ENCODE data around the gene SPEG.

SPEG gene

GRCh38 chr2:219446101-219446504 lies 11.5 kb downstream of the SPEG start:
- no peak for DNase-seq

- no peak for DNase-seq
Observed at GRCh38 chr2:219446689-219447088, 12.0 kb downstream of the SPEG start.

GRCh38 chr2:219447242-219448098 lies 12.8 kb downstream of the SPEG start:
- DNase-seq = no peak

- no peak for DNase-seq
Observed at GRCh38 chr2:219448099-219448775, 13.6 kb downstream of the SPEG start.

GRCh38 chr2:219448776-219449341 lies 14.2 kb downstream of the SPEG start:
- no peak for DNase-seq

GRCh38 chr2:219449609-219450008 lies 15.0 kb downstream of the SPEG start:
- no peak for DNase-seq

GRCh38 chr2:219451661-219452360 lies 17.2 kb downstream of the SPEG start:
- no peak for DNase-seq

GRCh38 chr2:219452361-219453317 lies 18.0 kb downstream of the SPEG start:
- no peak for DNase-seq

- DNase-seq = no peak
Observed at GRCh38 chr2:219453671-219454590, 19.3 kb downstream of the SPEG start.

- DNase-seq = no peak
Observed at GRCh38 chr2:219455581-219455980, 20.9 kb downstream of the SPEG start.

GRCh38 chr2:219457784-219458369 lies 23.2 kb downstream of the SPEG start:
- DNase-seq = no peak

- DNase-seq = no peak
Observed at GRCh38 chr2:219458996-219459395, 24.4 kb downstream of the SPEG start.

GRCh38 chr2:219459460-219460311 lies 25.0 kb downstream of the SPEG start:
- peak; percentile 24 for DNase-seq

- no peak for DNase-seq
Observed at GRCh38 chr2:219460424-219460926, 25.8 kb downstream of the SPEG start.

GRCh38 chr2:219461047-219461514 lies 26.4 kb downstream of the SPEG start:
- DNase-seq = no peak

GRCh38 chr2:219461669-219462068 lies 27.0 kb downstream of the SPEG start:
- DNase-seq = no peak

- DNase-seq = no peak
Observed at GRCh38 chr2:219462349-219462748, 27.7 kb downstream of the SPEG start.

GRCh38 chr2:219464286-219465032 lies 29.8 kb downstream of the SPEG start:
- no peak for DNase-seq
